Subcutaneous adipose tissue (tissue), 4 donors: Measurements from ENCODE around the gene APOC1. TPM values are rescaled to one million over a fixed set of nuclear protein-coding genes. Genes with fewer than 3 reads are reported as not detected.

ENCODE experiments used
- total RNA-seq, 4 donors: library from RNA; depleted of rRNA; stranded (reverse); fragments of >200 nt; gene quantifications; one replicate each; pipeline ENCODE4 v1.1.0, GENCODE V29; 2016
- TF ChIP-seq, protein P1 (sequence below): fragments of 450-650 bp; IDR thresholded peaks from one replicate; pipeline ENCODE4 v1.5.1; 2016; ENCODE audit warnings: low read depth, mild to moderate bottlenecking, control low read depth, antibody characterized with exemption, moderate library complexity

APOC1 gene
- total RNA-seq, 4 donors from 2014 or later = 30.7 to 394 (median 88.3) TPM

DNA sequence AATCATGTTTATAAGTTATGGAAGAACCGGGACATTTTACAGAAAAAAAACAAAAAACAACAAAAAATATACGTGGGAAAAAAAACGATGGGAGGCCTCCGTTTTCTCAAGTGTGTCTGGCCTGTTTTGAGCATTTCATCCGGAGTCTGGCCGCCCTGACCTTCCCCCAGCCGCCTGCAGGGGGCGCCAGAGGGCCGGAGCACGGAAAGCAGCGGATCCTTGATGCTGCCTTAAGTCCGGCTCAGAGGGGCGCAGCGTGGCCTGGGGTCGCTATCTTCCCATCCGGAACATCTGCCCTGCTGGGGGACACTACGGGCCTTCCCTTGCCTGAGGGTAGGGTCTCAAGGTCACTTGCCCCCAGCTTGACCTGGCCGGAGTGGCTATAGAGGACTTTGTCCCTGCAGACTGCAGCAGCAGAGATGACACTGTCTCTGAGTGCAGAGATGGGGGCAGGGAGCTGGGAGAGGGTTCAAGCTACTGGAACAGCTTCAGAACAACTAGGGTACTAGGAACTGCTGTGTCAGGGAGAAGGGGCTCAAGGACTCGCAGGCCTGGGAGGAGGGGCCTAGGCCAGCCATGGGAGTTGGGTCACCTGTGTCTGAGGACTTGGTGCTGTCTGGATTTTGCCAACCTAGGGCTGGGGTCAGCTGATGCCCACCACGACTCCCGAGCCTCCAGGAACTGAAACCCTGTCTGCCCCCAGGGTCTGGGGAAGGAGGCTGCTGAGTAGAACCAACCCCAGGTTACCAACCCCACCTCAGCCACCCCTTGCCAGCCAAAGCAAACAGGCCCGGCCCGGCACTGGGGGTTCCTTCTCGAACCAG lies 10.6 kb upstream of the APOC1 start:
- TF ChIP-seq, protein P1, sequence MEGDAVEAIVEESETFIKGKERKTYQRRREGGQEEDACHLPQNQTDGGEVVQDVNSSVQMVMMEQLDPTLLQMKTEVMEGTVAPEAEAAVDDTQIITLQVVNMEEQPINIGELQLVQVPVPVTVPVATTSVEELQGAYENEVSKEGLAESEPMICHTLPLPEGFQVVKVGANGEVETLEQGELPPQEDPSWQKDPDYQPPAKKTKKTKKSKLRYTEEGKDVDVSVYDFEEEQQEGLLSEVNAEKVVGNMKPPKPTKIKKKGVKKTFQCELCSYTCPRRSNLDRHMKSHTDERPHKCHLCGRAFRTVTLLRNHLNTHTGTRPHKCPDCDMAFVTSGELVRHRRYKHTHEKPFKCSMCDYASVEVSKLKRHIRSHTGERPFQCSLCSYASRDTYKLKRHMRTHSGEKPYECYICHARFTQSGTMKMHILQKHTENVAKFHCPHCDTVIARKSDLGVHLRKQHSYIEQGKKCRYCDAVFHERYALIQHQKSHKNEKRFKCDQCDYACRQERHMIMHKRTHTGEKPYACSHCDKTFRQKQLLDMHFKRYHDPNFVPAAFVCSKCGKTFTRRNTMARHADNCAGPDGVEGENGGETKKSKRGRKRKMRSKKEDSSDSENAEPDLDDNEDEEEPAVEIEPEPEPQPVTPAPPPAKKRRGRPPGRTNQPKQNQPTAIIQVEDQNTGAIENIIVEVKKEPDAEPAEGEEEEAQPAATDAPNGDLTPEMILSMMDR = no peak

DNA sequence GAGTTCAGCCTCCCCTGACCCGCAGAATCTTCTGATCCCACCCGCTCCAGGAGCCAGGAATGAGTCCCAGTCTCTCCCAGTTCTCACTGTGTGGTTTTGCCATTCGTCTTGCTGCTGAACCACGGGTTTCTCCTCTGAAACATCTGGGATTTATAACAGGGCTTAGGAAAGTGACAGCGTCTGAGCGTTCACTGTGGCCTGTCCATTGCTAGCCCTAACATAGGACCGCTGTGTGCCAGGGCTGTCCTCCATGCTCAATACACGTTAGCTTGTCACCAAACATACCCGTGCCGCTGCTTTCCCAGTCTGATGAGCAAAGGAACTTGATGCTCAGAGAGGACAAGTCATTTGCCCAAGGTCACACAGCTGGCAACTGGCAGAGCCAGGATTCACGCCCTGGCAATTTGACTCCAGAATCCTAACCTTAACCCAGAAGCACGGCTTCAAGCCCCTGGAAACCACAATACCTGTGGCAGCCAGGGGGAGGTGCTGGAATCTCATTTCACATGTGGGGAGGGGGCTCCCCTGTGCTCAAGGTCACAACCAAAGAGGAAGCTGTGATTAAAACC lies 9.9 kb upstream of the APOC1 start:
- TF ChIP-seq, protein P1 = no peak

DNA sequence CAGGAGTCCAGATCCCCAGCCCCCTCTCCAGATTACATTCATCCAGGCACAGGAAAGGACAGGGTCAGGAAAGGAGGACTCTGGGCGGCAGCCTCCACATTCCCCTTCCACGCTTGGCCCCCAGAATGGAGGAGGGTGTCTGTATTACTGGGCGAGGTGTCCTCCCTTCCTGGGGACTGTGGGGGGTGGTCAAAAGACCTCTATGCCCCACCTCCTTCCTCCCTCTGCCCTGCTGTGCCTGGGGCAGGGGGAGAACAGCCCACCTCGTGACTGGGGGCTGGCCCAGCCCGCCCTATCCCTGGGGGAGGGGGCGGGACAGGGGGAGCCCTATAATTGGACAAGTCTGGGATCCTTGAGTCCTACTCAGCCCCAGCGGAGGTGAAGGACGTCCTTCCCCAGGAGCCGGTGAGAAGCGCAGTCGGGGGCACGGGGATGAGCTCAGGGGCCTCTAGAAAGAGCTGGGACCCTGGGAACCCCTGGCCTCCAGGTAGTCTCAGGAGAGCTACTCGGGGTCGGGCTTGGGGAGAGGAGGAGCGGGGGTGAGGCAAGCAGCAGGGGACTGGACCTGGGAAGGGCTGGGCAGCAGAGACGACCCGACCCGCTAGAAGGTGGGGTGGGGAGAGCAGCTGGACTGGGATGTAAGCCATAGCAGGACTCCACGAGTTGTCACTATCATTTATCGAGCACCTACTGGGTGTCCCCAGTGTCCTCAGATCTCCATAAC lies 8.8 kb upstream of the APOC1 start, which contains the start of gene APOE:
APOE (plus strand) TSS at position 360 of the 724 bp plus-strand sequence. CDS start 829 bp downstream, outside the sequence.
- TF ChIP-seq, protein P1 = no peak

DNA sequence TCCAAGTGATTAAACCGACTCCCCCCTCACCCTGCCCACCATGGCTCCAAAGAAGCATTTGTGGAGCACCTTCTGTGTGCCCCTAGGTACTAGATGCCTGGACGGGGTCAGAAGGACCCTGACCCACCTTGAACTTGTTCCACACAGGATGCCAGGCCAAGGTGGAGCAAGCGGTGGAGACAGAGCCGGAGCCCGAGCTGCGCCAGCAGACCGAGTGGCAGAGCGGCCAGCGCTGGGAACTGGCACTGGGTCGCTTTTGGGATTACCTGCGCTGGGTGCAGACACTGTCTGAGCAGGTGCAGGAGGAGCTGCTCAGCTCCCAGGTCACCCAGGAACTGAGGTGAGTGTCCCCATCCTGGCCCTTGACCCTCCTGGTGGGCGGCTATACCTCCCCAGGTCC lies 6.8 kb upstream of the APOC1 start:
- TF ChIP-seq, protein P1 = no peak

DNA sequence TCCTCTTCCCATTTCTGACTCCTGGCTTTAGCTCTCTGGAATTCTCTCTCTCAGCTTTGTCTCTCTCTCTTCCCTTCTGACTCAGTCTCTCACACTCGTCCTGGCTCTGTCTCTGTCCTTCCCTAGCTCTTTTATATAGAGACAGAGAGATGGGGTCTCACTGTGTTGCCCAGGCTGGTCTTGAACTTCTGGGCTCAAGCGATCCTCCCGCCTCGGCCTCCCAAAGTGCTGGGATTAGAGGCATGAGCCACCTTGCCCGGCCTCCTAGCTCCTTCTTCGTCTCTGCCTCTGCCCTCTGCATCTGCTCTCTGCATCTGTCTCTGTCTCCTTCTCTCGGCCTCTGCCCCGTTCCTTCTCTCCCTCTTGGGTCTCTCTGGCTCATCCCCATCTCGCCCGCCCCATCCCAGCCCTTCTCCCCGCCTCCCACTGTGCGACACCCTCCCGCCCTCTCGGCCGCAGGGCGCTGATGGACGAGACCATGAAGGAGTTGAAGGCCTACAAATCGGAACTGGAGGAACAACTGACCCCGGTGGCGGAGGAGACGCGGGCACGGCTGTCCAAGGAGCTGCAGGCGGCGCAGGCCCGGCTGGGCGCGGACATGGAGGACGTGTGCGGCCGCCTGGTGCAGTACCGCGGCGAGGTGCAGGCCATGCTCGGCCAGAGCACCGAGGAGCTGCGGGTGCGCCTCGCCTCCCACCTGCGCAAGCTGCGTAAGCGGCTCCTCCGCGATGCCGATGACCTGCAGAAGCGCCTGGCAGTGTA lies 6.2 kb upstream of the APOC1 start:
- TF ChIP-seq, protein P1 = no peak

DNA sequence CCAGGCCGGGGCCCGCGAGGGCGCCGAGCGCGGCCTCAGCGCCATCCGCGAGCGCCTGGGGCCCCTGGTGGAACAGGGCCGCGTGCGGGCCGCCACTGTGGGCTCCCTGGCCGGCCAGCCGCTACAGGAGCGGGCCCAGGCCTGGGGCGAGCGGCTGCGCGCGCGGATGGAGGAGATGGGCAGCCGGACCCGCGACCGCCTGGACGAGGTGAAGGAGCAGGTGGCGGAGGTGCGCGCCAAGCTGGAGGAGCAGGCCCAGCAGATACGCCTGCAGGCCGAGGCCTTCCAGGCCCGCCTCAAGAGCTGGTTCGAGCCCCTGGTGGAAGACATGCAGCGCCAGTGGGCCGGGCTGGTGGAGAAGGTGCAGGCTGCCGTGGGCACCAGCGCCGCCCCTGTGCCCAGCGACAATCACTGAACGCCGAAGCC lies 5.6 kb upstream of the APOC1 start:
- TF ChIP-seq, protein P1 = no peak
